Ascending aorta (tissue), 2 donors: ENCODE measurements around the gene PTGDR. TPM values are rescaled to one million over a fixed set of nuclear protein-coding genes. Genes with fewer than 3 reads are reported as not detected.

ENCODE experiments used
- DNase-seq, 2 donors: peaks; one replicate each; pipeline ENCODE4 v3.0.0-alpha.2; 2019; ENCODE audit warnings: low spot score in 2 of 2
- H3K27ac ChIP-seq, 2 donors: fragments of 200-600 bp; sonication (generic); one replicate each; pipeline ENCODE4 v1.5.1; 2016 to 2017; ENCODE audit warnings: mild to moderate bottlenecking in 1 of 2
- H3K27me3 ChIP-seq: fragments of 200-600 bp; sonication (generic); one replicate; pipeline ENCODE4 v1.5.1; 2017
- H3K36me3 ChIP-seq, 2 donors: fragments of 200-600 bp; sonication (generic); one replicate each; pipeline ENCODE4 v1.5.1; 2016
- H3K4me1 ChIP-seq, 2 donors: fragments of 200-600 bp; sonication (generic); one replicate each; pipeline ENCODE4 v1.5.1; 2016 to 2017; ENCODE audit warnings: mild to moderate bottlenecking in 1 of 2
- H3K4me3 ChIP-seq, 2 donors: fragments of 200-600 bp; sonication (generic); one replicate each; pipeline ENCODE4 v1.5.1; 2016 to 2017; ENCODE audit warnings: mild to moderate bottlenecking in 1 of 2
- H3K9me3 ChIP-seq, 2 donors: fragments of 200-600 bp; sonication (generic); one replicate each; pipeline ENCODE4 v1.5.1; 2016
- CTCF ChIP-seq, 3 experiments: fragments of 200-600 bp in 2 of 3; fragments of 450-650 bp in 1 of 3; sonication (generic) in 2 of 3; IDR thresholded peaks; one replicate each; pipeline ENCODE4 v1.5.1; 2016 to 2019; ENCODE audit warnings: antibody characterized with exemption in 3 of 3, mild to moderate bottlenecking in 1 of 3, moderate library complexity in 1 of 3
- intact Hi-C: fragments of 100-400 bp; cut with DNase I; formaldehyde crosslinking; loops from one replicate; pipeline ENCODE4 v1.15.1; 2023
- total RNA-seq: library from RNA; depleted of rRNA; stranded (reverse); fragments of >200 nt; gene quantifications from one replicate; pipeline ENCODE4 v1.1.0, GENCODE V29; 2016

Gene PTGDR
- total RNA-seq, 1 donor from 2014 or later, result 13.4 TPM

DNA sequence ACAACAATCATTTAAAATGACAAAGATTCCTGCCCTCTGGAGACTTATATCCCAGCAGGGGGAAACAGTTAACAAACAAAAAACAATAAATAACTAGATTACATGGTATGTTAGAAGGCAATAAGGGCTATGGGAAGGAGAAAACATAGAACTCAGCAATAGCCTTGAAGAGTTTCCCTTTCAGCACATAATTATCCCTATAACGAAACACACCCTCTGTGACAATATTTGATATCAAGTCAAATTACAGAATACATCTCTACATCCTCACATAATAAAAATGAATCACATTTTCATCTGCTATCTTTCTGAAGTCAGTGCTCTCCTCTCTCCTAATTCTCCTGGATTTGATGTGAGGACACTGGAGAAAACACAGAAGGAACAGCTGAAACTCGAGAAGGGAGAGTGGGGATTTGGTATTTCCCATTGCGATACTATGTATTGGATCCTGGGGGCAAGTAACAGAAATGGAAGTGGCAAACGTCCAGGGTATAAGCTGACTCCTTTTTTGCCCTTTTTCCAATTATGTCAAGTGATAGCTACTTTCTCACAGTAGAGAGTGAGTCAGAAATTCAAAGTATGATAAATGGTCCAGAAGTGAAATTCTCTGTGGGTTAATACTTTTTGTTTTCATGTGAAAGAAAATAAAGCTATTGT, 36.9 kb downstream of the PTGDR start:
- Histone ChIP-seq H3K27ac (no peak overlapping the region), H3K4me1 (no peaks in the 10 kb centered on the region), H3K27me3 (no peaks in the 10 kb centered on the region), H3K36me3 (no peaks in the 10 kb centered on the region), H3K9me3 (no peaks in the 10 kb centered on the region), H3K4me3 (no peak overlapping the region)
- DNase-seq, result no peak
- no peak for TF ChIP-seq CTCF (IDR thresholded peaks at IDR 0.05)
- intact Hi-C loops, result no loop called here

- TF ChIP-seq CTCF (IDR thresholded peaks at IDR 0.05), result no peak
- intact Hi-C loops, result no loop called here
Measured at GRCh38 chr14:52305014-52305413, 37.5 kb downstream of the PTGDR start.

GRCh38 chr14:52307376-52307775, 39.9 kb downstream of the PTGDR start:
- Histone ChIP-seq H3K4me3 (no peak overlapping the region), H3K4me1 (no peaks in the 10 kb centered on the region), H3K36me3 (no peaks in the 10 kb centered on the region), H3K27me3 (no peaks in the 10 kb centered on the region), H3K9me3 (no peaks in the 10 kb centered on the region), H3K27ac (no peak overlapping the region)
- DNase-seq, result no peak
- intact Hi-C loops, result no loop called here
- no peak for TF ChIP-seq CTCF (IDR thresholded peaks at IDR 0.05)

More at GRCh38 chr14:52305014-52305413, 37.5 kb downstream of the PTGDR start:
- Histone ChIP-seq H3K9me3 (no peaks in the 10 kb centered on the region), H3K27ac (no peak overlapping the region), H3K36me3 (no peaks in the 10 kb centered on the region), H3K4me1 (no peaks in the 10 kb centered on the region), H3K4me3 (no peak overlapping the region), H3K27me3 (no peaks in the 10 kb centered on the region)
- DNase-seq, result no peak

DNA sequence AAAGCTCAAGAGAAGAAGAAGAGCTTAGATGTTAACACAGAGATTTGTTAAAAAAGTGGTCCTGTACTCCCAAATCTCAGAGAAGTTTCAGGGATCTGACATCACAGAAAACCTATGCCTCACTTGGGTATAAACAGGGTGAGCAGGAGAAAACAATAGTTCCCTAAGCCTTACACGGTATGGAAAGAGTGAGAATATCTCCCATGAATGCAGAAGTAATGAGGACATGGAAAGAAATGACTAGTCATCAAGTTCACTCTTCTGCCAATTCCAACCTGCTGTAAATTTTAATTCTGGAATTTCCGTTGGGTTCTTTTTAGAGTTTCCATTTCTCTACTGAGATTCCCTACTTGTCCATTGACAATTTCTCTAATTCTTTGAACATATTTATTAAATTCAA, 40.4 kb downstream of the PTGDR start:
- intact Hi-C loops, result no loop called here
- Histone ChIP-seq H3K4me1 (no peaks in the 10 kb centered on the region), H3K9me3 (no peaks in the 10 kb centered on the region), H3K36me3 (no peaks in the 10 kb centered on the region), H3K27me3 (no peaks in the 10 kb centered on the region), H3K27ac (no peak overlapping the region), H3K4me3 (no peak overlapping the region)
- DNase-seq, result no peak
- TF ChIP-seq CTCF (IDR thresholded peaks at IDR 0.05), result no peak

- Histone ChIP-seq H3K36me3 (no peaks in the 10 kb centered on the region), H3K9me3 (no peaks in the 10 kb centered on the region), H3K4me3 (no peak overlapping the region), H3K27me3 (no peaks in the 10 kb centered on the region), H3K4me1 (peaks cover 3 to 7% of the 10 kb centered on the region in 2 donors), H3K27ac (no peak overlapping the region)
- no peak for TF ChIP-seq CTCF (IDR thresholded peaks at IDR 0.05)
- DNase-seq, result no peak
- intact Hi-C loops, result no loop called here
Measured at GRCh38 chr14:52310541-52310940, 43.0 kb downstream of the PTGDR start.

GRCh38 chr14:52312931-52313355, 45.4 kb downstream of the PTGDR start:
- no peaks in the 10 kb centered on the region for H3K27me3 ChIP-seq
- intact Hi-C loops, result no loop called here
- no peaks in the 10 kb centered on the region for H3K36me3 ChIP-seq
- H3K4me1 ChIP-seq, result peaks cover 3 to 7% of the 10 kb centered on the region in 2 donors
- no peaks in the 10 kb centered on the region for H3K9me3 ChIP-seq
- H3K4me3 ChIP-seq, result peak overlapping the region in 1 of 2 donors; percentile 65
- H3K27ac ChIP-seq, result no peak overlapping the region
- no peak for DNase-seq
- no peak for TF ChIP-seq CTCF (IDR thresholded peaks at IDR 0.05)
